GM21528 (cell line): ENCODE results near the gene MRPS23.
"Not testable (repeated sequence)": the region's sequence is repeated elsewhere in the genome, so short reads cannot be mapped to it uniquely, and the experiment has no call there.

ENCODE experiments used
- ATAC-seq: cut with Tn5 transposase; IDR thresholded peaks from one replicate; pipeline ENCODE4 v1.9.1; 2021; ENCODE audit warnings: mild to moderate bottlenecking, moderate library complexity; ENCODE audit not compliant: unreplicated experiment, low FRiP score

Gene MRPS23

DNA sequence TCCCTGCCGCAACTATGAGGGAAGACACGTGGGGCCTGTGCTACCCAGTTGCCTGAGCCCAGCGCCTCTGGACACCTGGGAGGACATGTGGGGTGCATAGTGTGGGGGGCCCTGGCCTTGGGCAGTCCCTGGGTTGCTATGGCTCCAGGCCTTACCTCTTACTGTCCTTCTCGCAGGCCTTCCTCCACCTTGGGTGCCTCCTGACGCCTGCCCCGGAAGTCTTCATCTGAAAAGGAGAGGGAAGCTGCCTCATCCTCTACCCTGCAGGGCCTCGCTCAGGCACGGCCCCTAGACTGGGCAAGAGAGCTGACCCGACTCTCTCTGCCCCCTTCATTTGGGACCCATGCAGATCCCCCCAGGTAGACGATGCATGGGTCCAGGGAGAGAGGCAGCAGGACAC is 16.5 kb upstream of the MRPS23 start:
- no peak for ATAC-seq

- ATAC-seq: no peak
Observed at GRCh38 chr17:57864273-57864672, 14.4 kb upstream of the MRPS23 start.

DNA sequence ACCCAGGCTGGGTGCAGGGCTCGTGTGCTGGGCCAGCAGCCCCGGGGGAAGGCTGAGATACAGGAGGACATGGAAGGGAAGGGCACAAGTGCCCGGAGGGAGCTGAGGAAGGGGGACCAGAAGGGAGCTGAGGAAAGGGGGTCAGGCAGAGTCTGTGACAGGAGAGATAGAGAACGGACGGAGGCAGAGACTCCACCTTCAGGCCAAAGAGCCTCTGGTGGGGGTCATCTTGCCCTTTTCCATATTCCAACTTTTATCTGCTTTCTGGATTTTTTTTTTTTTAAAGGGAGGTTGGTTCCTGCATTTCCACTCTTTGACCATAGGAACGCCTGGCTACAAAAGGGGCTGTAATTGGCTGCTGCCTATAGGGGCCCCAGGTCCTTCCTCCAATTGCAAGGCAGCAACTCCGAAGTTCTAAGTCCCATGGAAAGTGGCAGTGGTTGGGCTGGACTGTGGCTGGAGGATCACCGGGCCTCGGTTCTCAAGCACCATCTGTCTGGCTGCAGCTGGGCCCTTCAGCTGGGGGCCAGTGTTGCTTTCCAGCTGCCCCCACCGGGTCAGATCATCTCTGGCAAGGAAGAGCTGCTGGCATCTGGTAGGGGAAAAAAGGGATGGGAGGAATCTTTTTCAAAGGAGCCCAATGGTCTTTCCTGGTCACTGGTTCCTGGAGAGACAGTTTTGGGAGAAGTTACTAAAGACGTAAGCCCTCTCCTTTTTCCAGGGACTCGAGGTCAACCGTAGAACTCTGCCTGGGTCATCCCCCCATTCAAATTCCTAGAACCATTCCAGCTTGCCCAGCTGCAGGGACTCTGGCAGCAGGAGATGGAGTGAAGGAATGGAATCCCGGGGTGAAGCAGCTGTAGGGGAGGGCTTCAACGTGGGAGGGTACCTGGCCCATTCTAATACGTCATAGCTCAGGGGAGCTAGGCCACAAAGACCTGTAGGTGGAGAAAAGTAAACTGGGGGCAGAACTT is 13.1 kb upstream of the MRPS23 start:
- ATAC-seq: no peak

GRCh38 chr17:57861790-57862693 is 12.2 kb upstream of the MRPS23 start:
- no peak for ATAC-seq

DNA sequence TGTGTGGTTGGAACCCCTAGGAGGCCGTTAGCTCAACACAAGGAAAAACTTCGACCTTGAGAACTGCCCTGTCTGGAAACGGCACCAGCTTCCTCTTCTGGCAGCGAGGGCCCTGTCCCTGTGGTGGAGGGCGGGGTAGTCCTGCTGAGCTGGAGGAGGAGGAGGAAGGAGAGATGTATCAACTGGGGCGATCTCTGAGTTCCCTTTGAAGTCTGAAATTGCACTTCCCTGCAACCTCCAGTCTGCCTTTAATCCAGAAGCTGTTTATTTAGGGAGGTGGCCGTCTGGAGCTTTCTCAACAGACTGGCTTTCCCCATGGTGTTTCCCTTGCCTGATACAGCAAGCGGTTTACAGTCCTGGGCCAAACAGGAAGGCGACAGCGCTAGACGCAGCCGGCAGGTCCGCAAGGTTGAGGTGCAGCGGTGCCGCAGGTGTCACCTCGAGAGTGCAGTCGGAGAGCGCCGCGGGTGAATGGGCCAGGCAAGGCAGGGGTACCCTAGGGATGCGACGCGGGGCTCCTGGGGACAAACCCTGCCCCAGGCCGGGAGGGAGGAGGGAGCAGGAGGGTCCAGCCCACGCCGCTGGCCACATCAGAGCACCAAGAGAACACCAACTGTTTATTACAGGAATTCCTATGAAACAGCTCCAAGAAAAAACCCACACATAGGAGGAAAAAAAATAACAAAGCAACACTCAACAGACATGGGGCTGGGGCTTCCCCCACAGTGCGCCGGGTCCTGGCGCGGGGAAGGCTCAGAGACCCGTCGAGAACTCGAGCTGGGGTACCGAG is 11.4 kb upstream of the MRPS23 start:
- ATAC-seq: no peak

GRCh38 chr17:57860414-57860999 is 10.7 kb upstream of the MRPS23 start:
- ATAC-seq: no peak

- ATAC-seq: no peak
Observed at GRCh38 chr17:57859601-57860413, 10.0 kb upstream of the MRPS23 start.

DNA sequence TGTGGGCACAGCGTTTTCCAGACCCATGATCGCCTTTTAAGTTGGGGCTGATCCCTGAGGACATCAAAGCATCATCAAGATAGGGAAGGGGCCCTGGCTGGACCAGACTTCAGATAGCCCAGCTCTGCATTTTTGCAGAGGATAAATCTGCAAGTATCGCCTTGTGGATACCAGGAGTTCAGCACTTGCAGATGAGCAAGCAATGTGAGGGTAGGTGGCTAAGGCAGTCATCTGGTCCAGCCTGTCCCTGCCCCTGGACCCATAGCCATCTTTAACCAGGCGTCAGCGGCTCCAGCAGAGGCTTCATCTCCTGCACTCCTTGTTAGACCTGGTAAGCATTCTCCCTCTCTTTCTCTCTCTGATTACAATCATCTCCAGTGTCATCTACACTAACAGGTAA is 9.0 kb upstream of the MRPS23 start:
- no peak for ATAC-seq

DNA sequence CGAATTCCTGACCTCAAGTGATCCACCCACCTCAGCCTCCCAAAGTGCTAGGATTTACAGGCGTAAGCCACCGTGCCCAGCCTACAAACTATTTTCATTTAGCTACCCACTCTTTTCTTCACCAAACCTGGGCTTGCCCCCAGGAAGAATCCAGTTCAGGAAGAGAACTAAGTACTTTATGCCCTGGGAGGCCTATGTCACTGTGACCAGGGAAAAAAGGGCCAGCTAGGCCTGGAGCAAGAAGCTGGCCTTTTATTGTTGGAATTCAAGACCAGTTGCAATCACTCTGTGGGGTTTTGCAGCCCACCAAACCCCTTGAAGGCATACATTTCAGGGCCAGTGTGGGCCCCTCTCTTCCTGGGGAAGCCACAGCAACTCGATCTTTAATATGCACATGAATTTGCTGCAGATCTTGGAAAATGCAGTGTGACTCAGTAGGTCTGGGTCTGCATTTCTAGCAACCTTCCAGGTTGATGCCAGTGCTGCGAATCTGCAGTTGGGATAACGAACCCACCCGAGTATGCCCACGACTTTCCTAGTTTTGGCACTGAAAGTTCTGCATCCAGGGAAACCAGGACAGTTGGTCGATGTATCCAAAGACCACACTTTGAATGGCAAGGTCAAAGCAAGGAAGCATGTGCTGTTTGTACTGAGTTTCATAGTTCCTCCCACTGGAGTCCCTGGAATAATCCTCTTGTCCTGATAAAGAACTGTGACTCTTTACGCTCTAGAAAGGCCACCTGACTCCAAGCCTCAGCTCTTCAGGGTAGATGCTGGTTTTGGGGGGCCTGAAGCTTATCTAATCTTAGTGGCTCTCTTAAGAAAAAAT is 7.2 kb upstream of the MRPS23 start:
- ATAC-seq: no peak

GRCh38 chr17:57855391-57856035 is 5.7 kb upstream of the MRPS23 start:
- no peak for ATAC-seq

- no peak for ATAC-seq
Observed at GRCh38 chr17:57853695-57854094, 3.9 kb upstream of the MRPS23 start.

GRCh38 chr17:57852955-57853328 is 3.1 kb upstream of the MRPS23 start:
- no peak for ATAC-seq

GRCh38 chr17:57852092-57852954 is 2.5 kb upstream of the MRPS23 start:
- no peak for ATAC-seq

- ATAC-seq: peak; percentile 3
Observed at GRCh38 chr17:57849163-57849873, 526 bp downstream of the MRPS23 start.

- not testable (repeated sequence) for ATAC-seq
Observed at GRCh38 chr17:57846056-57846945, 3.5 kb downstream of the MRPS23 start.
